AG09309 (cell line): ENCODE data around the gene HOXB5.

Experiments
- DNase-seq: peaks from one replicate; pipeline ENCODE4 v3.0.0-alpha.2; 2010; ENCODE audit warnings: low read depth
- H3K4me3 ChIP-seq: 2 replicates; pipeline ENCODE4 v1.5.1; 2011; ENCODE audit warnings: mild to moderate bottlenecking, low read depth, low read length, moderate library complexity; ENCODE audit not compliant: control insufficient read depth
- TF ChIP-seq, protein P1 (sequence below): IDR thresholded peaks from 2 replicates; pipeline ENCODE4 v1.5.1; 2011; ENCODE audit warnings: mild to moderate bottlenecking, low read depth, low read length, inconsistent platforms; ENCODE audit not compliant: insufficient read depth, control insufficient read depth; ENCODE audit errors: missing control alignments

The HOXB5 gene

DNA sequence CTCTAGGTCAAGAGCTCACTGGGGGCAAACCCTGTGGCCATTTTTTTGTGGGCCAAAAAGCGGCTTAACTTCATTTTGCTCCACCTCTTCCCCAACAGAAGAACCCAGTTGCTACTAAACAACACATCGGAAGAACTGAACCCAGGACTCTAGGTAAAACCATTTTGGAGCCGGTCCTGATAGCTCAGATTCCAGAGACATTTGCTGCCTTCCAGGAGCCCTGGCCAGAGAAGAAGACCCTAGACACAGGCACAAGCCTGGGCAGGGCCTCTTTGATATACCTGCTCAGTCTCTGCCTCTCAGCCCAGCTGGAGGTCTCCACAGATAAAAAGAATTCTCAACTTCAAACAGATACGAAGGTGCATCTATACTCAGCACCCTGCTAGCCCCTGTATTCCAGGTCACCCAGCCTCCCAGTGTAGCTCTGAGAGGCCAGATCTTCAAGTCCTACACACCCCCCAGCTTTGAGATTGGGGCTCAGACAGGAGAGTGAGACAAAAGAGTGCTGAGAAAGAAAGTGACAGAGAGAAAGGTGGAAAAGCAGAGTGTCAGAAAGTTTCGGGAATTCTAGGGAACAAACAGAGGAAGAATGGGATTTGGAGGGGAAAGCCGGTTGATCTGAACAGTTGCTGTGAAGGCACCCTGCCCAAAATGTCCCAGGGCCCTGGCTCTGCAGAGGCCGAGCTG, 39.1 kb upstream of the HOXB5 start:
- TF ChIP-seq, protein P1, sequence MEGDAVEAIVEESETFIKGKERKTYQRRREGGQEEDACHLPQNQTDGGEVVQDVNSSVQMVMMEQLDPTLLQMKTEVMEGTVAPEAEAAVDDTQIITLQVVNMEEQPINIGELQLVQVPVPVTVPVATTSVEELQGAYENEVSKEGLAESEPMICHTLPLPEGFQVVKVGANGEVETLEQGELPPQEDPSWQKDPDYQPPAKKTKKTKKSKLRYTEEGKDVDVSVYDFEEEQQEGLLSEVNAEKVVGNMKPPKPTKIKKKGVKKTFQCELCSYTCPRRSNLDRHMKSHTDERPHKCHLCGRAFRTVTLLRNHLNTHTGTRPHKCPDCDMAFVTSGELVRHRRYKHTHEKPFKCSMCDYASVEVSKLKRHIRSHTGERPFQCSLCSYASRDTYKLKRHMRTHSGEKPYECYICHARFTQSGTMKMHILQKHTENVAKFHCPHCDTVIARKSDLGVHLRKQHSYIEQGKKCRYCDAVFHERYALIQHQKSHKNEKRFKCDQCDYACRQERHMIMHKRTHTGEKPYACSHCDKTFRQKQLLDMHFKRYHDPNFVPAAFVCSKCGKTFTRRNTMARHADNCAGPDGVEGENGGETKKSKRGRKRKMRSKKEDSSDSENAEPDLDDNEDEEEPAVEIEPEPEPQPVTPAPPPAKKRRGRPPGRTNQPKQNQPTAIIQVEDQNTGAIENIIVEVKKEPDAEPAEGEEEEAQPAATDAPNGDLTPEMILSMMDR: no peak
- no peak overlapping the region for H3K4me3 ChIP-seq
- DNase-seq: no peak

DNA sequence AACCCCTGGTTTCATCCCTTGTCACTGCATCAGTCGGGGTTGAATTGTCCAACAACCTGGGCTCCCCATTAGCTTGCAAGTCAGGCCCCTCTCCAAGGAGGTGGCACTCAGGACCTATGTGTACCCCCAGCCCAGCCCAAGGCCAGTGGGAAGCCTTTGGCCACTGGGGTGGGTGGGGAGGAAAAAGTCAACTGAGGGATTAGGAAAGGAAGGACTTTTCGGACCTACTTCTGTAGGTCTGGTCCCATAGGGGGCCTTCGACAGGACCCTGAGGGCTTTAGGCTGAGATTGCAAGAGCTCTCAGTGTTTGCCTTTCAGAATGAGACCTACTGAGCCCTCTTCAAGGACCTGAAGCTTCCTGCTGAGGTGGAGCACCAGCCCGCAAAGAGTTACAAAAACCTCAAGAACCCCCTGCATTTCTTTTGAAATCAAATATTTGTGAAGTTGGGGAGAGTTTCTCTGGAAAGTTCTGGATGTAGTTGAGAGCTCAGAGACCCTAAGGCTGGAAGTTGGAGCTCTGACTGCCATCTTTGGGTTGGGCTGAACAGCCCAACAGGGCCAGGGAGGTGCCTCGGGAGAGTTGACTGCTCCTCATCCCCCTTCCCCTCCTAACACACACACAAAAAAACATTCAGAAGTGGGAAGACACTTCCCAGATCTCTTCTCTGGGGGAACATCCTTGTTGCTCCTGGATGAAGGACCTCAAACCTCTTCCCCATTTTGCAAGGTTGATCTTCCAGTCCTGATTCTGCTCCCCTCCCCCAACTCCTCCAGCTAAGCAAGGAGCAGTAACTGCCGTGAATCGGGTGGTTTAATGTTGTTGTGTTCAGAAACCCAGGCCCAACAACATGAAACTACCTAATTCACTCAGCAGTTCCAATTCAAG, 38.4 kb upstream of the HOXB5 start:
- DNase-seq: no peak
- TF ChIP-seq, protein P1: no peak
- no peak overlapping the region for H3K4me3 ChIP-seq

DNA sequence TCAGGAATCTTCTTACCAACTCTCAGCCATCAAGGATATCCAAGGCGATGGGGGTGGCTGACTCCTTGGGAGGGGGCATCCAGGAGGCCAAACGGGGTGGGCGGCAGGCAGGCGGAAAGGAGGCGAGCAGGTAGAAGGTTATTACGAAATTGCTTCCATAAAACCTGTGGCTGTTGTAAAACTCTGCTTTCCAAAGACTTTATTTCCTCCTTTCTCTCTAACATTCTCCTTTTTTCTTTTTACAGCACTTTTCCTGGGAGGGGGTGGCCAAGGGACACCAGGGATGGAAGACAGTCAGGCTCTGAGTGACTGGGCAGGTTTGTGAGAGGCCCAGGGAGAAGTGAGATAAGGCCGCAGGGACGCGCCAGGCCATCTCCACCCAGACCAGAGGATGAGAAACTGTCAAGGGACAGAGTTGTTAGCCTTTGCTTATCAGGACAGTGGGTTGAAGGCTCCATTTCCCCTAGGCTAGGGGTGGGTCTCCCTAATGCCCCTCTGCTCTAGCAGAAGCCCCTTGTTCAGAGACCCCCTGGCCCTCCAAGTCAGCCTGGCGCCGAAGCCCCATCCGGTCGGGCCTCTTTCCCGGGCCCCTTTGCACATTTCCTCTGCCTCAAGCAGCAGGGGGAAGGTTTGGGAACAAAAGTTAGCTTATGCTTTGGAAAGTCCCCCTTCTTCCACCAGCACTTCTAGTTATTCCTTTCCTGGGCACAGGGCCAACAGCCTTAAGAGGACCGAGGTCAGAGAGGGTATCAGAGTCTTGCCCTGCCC, 37.5 kb upstream of the HOXB5 start:
- TF ChIP-seq, protein P1: no peak
- no peak overlapping the region for H3K4me3 ChIP-seq
- DNase-seq: no peak

DNA sequence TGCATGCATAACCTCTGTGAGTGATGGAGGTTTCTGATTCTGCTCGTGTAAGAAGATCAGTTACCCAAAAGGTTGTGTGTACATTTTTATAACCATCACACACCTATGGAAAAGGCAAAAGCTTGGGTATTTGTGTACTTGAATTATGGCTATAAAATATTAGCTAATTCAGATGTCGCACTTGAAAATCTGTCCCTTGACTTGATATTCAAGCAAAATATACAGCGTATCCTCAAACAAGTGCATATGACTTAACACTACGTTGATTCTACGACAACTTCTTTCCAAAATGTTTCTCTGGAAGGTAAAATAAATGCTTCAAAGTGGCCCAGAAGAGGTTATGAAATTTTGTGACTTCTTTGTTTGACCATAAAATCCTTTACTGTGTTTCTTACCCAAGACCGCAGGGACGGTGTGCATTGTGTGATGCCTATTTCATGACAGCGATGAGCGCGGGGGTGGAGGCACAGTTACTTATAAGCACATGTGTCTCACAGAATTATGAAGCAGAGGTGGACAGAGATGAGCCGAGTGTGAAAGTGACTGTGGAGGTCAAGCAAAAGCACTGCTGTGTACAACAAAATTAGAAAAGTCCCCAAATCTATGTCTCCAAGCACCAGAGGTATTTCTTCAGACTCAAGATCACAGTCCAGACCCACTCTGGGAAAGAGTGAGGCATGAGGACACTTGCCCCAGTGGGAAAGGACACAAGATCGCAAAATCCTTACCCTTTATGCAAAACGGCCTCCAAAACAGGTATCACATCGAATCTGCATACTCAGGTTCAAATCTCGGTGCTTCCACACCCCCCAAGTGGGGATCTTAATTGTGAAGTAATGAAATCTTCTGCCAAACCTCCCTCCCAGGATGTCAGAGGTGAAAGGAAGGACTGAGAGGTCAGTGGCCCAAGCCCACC, 36.7 kb upstream of the HOXB5 start:
- TF ChIP-seq, protein P1: no peak
- DNase-seq: no peak
- H3K4me3 ChIP-seq: no peak overlapping the region

DNA sequence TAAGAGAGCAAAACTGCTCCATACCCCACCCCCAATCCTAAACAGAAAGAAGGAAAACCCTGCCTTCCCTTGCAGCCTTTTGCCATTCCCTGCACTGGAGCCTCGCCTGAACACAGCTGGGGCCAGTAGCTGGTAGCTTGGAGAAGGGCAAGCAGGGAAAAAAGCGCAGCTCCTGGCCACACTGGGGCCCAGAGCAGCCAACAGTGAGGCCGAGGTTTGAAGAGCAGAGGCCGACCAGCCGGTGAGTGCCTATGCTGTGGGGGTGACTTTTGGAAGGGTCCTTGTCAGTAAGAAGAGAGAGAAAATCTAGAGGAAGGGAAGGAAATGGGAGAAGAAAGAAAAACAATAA, 35.8 kb upstream of the HOXB5 start:
- TF ChIP-seq, protein P1: no peak
- DNase-seq: no peak
- no peak overlapping the region for H3K4me3 ChIP-seq

DNA sequence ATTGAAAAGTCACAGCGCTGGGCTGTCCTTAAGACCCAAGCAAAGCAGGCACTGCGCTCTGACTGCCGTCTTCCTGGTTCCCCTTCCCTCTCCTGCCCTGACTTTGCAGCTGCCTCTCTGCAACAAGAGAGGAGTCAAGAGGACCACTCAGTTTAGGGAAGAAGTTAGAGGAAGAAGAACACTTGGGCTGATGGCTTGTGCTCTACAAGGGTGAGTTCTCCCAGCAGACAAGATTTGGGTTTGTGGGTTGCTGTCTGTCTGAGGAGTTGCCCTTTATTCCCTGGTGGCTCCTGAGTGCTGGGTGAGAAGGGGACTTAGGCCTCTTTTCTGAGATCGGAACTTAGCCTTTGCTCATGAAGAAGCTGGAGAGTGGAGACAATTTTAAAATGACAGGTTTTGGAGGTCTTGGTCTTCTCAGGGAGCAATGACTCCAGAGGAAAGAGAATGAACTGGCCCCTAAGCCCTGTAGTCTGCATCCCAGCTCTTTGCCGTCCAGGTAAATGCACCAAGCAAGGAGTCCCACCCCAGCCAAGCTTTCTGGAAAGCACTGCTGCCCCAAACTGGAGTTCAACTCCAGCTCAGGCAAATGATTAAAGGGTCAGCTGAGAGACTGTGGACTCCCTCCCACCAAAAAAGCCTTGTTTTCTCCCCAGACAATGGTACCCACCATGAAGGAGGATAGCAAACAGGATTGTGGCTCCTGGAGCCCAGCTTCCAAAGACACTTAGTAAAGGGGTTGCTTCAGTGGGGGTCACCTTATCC, 35.3 kb upstream of the HOXB5 start:
- no peak overlapping the region for H3K4me3 ChIP-seq
- TF ChIP-seq, protein P1: no peak
- DNase-seq: no peak
